OCI-LY1 (cell line): Measurements from ENCODE around the gene TTC19.

Experiments
- H2AFZ ChIP-seq: fragments of 200-600 bp; sonication (generic), shearing (Covaris generic); 2 replicates; pipeline ENCODE4 v1.6.0; 2014; ENCODE audit warnings: antibody characterized with exemption, mild to moderate bottlenecking, low read length
- H3F3A ChIP-seq: fragments of 200-600 bp; sonication (generic), shearing (Covaris generic); 2 replicates; pipeline ENCODE4 v1.6.0; 2014; ENCODE audit warnings: mild to moderate bottlenecking, antibody characterized with exemption, low read length, moderate library complexity; ENCODE audit not compliant: insufficient read depth
- H3K27ac ChIP-seq: fragments of 200-600 bp; sonication (generic); 2 replicates; pipeline ENCODE4 v1.5.1; 2014; ENCODE audit warnings: low read length, mixed run types, mild to moderate bottlenecking, low read depth; ENCODE audit not compliant: poor library complexity, severe bottlenecking
- H3K27me3 ChIP-seq: fragments of 200-600 bp; sonication (generic); 2 replicates; pipeline ENCODE4 v1.6.0; 2014; ENCODE audit warnings: antibody characterized with exemption, mild to moderate bottlenecking, low read length, moderate library complexity; ENCODE audit not compliant: insufficient read depth
- H3K36me3 ChIP-seq: fragments of 200-600 bp; sonication (generic); 2 replicates; pipeline ENCODE4 v1.6.1; 2014; ENCODE audit warnings: mild to moderate bottlenecking, antibody characterized with exemption, low read length, moderate library complexity, mixed read lengths; ENCODE audit not compliant: insufficient read depth
- H3K4me1 ChIP-seq: fragments of 200-600 bp; sonication (generic); 2 replicates; pipeline ENCODE4 v1.5.1; 2014; ENCODE audit warnings: mild to moderate bottlenecking, low read length, moderate library complexity; ENCODE audit not compliant: insufficient read depth, severe bottlenecking
- H3K4me2 ChIP-seq: fragments of 200-600 bp; sonication (generic), shearing (Covaris generic); 2 replicates; pipeline ENCODE4 v1.6.1; 2014; ENCODE audit warnings: low read length
- H3K4me3 ChIP-seq: fragments of 200-600 bp; sonication (generic); 2 replicates; pipeline ENCODE4 v1.5.1; 2014; ENCODE audit warnings: low read length, low read depth, mild to moderate bottlenecking, mixed read lengths; ENCODE audit not compliant: poor library complexity, severe bottlenecking
- H3K79me2 ChIP-seq: fragments of 200-600 bp; shearing (Covaris generic); 2 replicates; pipeline ENCODE4 v1.6.1; 2016; ENCODE audit warnings: mixed run types, low read length, mixed read lengths; ENCODE audit not compliant: insufficient read depth
- H3K9ac ChIP-seq: fragments of 200-600 bp; sonication (generic), shearing (Covaris generic); 2 replicates; pipeline ENCODE4 v1.6.1; 2014; ENCODE audit warnings: mild to moderate bottlenecking, low read length, mixed read lengths
- H3K9me2 ChIP-seq: fragments of 200-600 bp; sonication (generic), shearing (Covaris generic); 2 replicates; pipeline ENCODE4 v1.6.1; 2014; ENCODE audit warnings: low read depth, mild to moderate bottlenecking, low read length, mixed read lengths
- H3K9me3 ChIP-seq: fragments of 200-600 bp; shearing (Covaris generic); 2 replicates; pipeline ENCODE4 v1.6.1; 2014; ENCODE audit warnings: low read length, mixed read lengths
- H4K20me1 ChIP-seq: fragments of 200-600 bp; sonication (generic), shearing (Covaris generic); 2 replicates; pipeline ENCODE4 v1.6.0; 2016; ENCODE audit warnings: mild to moderate bottlenecking, low read length; ENCODE audit not compliant: insufficient read depth
- EZH2 ChIP-seq: fragments of 200-600 bp; sonication (generic), shearing (Covaris generic); IDR thresholded peaks from 2 replicates; pipeline ENCODE4 v1.8.0; 2017; ENCODE audit warnings: borderline replicate concordance, mixed run types, mild to moderate bottlenecking, antibody characterized with exemption, low read length, moderate library complexity, mixed read lengths
- TF ChIP-seq, protein P1 (sequence below): fragments of 200-600 bp; sonication (generic), shearing (Covaris generic); IDR thresholded peaks from 2 replicates; pipeline ENCODE4 v1.5.1; 2017; ENCODE audit warnings: mild to moderate bottlenecking, antibody characterized with exemption, low read length, moderate library complexity, mixed read lengths

TTC19 gene

DNA sequence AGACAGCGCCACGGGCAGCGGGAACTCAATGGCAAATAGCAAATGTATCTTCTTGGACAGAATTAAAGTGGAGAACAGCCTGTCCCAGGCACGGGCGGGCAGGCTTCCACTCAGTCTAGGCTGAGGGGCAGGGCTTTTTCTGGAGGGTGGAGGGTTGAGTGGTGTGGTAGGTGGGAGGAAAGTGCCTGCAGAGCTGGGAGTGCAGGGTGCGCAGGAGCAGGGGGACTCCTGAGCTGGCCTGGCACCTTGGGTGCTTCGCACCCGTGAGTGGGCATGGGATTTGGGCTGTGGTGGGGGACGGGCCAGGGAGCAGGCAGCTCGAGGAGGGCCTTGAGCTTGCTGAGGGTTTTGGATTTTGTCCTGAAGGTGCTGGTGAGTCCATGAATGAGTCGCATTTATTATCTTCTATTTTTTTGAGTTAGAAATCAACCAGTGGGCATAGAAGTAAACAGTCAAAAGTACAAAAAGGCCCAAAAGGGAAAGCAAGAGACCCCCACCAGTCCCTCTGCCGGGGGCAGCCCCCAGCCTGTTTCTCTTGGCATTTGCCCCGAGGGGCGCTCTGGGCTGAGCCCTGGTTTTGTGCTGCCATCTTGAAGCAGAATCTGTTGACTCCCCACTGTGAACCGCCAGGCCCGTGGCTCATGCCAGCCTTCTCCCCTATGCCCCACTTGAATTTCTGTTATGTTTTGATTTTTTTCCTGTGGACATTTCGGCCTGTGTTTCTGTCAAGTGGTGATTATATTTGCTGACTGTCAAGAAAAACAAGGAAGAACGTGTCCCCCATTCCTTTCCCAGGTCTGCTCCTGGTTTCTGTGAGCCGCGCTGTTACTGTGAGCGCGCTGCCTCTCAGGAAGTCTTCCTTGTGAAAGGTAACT is 46.5 kb upstream of the TTC19 start:
- Histone ChIP-seq H3K9me2 (no peaks in the 10 kb centered on the region), H2AFZ (no peak overlapping the region), H3K4me2 (no peak overlapping the region), H4K20me1 (no peaks in the 10 kb centered on the region), H3F3A (no peaks in the 10 kb centered on the region), H3K27ac (no peak overlapping the region), H3K79me2 (no peaks in the 10 kb centered on the region), H3K4me1 (no peaks in the 10 kb centered on the region), H3K4me3 (no peak overlapping the region), H3K27me3 (peaks cover 4% of the 10 kb centered on the region; the same call in 1 of the 2 replicates), H3K9ac (no peak overlapping the region), H3K9me3 (no peaks in the 10 kb centered on the region), H3K36me3 (no peaks in the 10 kb centered on the region)
- TF ChIP-seq, protein P1, sequence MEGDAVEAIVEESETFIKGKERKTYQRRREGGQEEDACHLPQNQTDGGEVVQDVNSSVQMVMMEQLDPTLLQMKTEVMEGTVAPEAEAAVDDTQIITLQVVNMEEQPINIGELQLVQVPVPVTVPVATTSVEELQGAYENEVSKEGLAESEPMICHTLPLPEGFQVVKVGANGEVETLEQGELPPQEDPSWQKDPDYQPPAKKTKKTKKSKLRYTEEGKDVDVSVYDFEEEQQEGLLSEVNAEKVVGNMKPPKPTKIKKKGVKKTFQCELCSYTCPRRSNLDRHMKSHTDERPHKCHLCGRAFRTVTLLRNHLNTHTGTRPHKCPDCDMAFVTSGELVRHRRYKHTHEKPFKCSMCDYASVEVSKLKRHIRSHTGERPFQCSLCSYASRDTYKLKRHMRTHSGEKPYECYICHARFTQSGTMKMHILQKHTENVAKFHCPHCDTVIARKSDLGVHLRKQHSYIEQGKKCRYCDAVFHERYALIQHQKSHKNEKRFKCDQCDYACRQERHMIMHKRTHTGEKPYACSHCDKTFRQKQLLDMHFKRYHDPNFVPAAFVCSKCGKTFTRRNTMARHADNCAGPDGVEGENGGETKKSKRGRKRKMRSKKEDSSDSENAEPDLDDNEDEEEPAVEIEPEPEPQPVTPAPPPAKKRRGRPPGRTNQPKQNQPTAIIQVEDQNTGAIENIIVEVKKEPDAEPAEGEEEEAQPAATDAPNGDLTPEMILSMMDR, result no peak
- TF ChIP-seq EZH2, result no peak

DNA sequence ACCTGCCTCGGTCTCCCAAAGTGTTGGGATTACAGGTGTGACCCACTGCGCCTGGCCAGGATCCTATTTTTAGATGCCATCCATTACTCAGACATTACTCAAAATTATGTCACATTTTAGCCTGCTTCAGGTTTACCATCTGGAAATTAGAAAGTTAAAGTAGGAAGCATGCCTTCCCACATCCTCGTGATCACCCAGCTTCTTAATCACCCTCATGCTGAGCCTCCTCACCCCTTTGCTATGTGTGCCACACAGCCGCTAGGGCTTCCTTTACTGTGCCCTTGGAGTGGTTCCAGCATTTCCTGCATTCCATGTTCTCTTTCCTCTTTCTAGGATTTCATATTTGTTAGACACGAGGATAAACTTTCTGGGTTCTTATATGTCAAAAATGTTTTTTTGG is 45.4 kb upstream of the TTC19 start:
- TF ChIP-seq, protein P1, result no peak
- no peak for TF ChIP-seq EZH2
- H3K79me2 ChIP-seq, result no peaks in the 10 kb centered on the region
- no peak overlapping the region for H3K4me3 ChIP-seq
- H3K4me1 ChIP-seq, result no peaks in the 10 kb centered on the region
- H3K9me3 ChIP-seq, result no peaks in the 10 kb centered on the region
- H3K9me2 ChIP-seq, result no peaks in the 10 kb centered on the region
- no peak overlapping the region for H3K4me2 ChIP-seq
- no peaks in the 10 kb centered on the region for H3K36me3 ChIP-seq
- peaks cover 9% of the 10 kb centered on the region for H3K27me3 ChIP-seq
- H2AFZ ChIP-seq, result no peak overlapping the region
- no peak overlapping the region for H3K9ac ChIP-seq
- H3K27ac ChIP-seq, result no peak overlapping the region
- H3F3A ChIP-seq, result no peaks in the 10 kb centered on the region
- H4K20me1 ChIP-seq, result no peaks in the 10 kb centered on the region

DNA sequence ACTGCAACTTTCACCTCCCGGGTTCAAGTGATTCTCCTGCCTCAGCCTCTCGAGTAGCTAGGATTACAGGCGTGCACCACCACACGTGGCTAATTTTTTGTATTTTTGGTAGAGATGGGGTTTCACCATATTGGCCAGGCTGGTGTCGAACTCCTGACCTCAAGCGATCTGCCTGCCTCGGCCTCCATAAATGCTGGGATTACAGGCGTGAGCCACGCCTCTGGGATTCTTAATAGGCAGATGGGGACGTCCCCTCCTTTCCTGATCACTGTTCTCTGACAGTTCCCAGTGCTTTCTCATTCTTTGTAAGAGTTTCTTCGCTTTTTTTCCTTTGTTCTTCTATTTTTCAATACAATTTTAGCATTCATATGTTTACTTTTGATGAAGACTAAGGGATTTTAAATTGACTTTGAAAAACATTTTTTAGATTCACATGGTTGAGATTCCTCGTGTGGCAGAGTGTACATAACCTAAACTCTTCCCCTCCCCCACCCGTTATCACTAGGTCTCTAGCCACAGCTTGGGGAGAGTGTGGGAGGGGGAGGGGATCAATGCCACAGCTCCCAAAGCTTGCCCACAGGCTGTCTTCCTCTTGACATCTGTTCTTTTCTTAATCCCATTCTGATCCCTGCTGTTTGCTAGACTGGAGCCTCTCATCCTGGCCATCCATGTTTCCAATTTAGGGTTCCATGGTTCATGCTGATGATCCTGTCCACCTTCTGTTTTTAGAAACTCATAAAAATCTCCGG is 43.7 kb upstream of the TTC19 start:
- H3K9ac ChIP-seq, result no peak overlapping the region
- no peaks in the 10 kb centered on the region for H3F3A ChIP-seq
- no peak overlapping the region for H3K27ac ChIP-seq
- no peak overlapping the region for H2AFZ ChIP-seq
- H3K4me1 ChIP-seq, result no peaks in the 10 kb centered on the region
- H3K9me2 ChIP-seq, result no peaks in the 10 kb centered on the region
- peaks cover 9% of the 10 kb centered on the region for H3K27me3 ChIP-seq
- TF ChIP-seq EZH2, result no peak
- TF ChIP-seq, protein P1, result no peak
- no peaks in the 10 kb centered on the region for H3K9me3 ChIP-seq
- no peak overlapping the region for H3K4me3 ChIP-seq
- H3K36me3 ChIP-seq, result no peaks in the 10 kb centered on the region
- no peaks in the 10 kb centered on the region for H4K20me1 ChIP-seq
- no peak overlapping the region for H3K4me2 ChIP-seq
- no peaks in the 10 kb centered on the region for H3K79me2 ChIP-seq
